ENCODE measurements around the gene TCF12. TPM values are rescaled to one million over a fixed set of nuclear protein-coding genes. Genes with fewer than 3 reads are reported as not detected.

Gene TCF12
- total and polyA plus RNA-seq, 2 of the 8 experiments (the other 6 are each of a cell fraction or from before 2014, with no cell fraction given) = 85.8 to 101 TPM

DNA sequence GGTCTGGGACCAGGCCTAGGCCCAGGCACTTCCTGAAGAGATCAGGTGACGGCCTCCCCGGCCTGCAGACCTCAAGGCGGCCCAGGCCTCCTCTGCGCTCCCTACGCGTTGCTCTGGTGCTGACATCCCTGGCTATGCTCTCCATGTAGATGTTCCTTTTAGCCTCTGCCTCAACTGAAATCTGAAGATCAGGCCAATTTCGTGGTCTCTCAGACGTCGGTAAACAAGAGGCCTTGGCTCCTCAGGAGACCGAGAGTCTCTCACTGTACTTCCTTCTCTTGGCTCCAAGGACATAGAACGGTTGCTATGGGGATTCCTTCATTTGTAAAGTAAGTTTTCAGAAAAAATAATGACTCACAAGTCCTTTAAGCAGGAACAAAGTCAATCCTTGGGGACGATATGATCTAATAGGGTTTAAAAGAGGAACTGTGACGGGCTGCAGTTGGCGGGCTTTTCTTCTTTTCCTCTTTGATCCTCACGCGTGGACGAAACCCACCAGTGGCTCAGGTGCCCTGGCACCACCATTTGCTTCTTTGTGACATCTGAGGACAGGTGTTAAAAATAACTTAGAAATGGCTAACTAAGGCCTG, 402.3 kb downstream of the TCF12 start:
- TF ChIP-seq POLR2A (IDR thresholded peaks at IDR 0.05; ENCODE audit: control extremely low read depth in 1 of 2, low read depth in 2 of 2, low read length in 2 of 2) = no peak
- TF ChIP-seq PHF8 (conservative IDR thresholded peaks at IDR 0.05; ENCODE audit: low read depth, low read length) = no peak
- no peak for TF ChIP-seq NANOG (IDR thresholded peaks at IDR 0.05; ENCODE audit: insufficient read depth, low read depth, low read length, poor library complexity, severe bottlenecking)
- ChIA-PET POLR2A (ENCODE audit: partially characterized antibody) (interaction anchor here (2.6 kb wide), 1 partner anchor 14 kb away, joined by 9 read pairs; no protein-coding TSS in a partner anchor), CTCF (ENCODE audit: partially characterized antibody) (interaction anchor here (1.1 to 2.9 kb wide), 2 partner anchors 14 to 20 kb away, joined by 3 to 13 read pairs; no protein-coding TSS in a partner anchor)
- Histone ChIP-seq H3K27me3 (replicated peaks in 1 of 4; ENCODE audit: control insufficient read depth in 3 of 4, extremely low read depth in 1 of 4, insufficient read depth in 3 of 4, low read length in 3 of 4) (no peaks in the 10 kb centered on the region), H3K4me3 (ENCODE audit: extremely low read depth in 1 of 4, insufficient read depth in 2 of 4, low read depth in 3 of 4, low read length in 4 of 4) (no peak overlapping the region), H3K4ac (replicated peaks; ENCODE audit: insufficient read length, low read depth, low read length) (no peak overlapping the region), H3K4me1 (replicated peaks in 1 of 4; ENCODE audit: control insufficient read depth in 3 of 4, insufficient read depth in 4 of 4, low read length in 3 of 4) (peaks cover 2 to 13% (median 5%) of the 10 kb centered on the region in 4 experiments; a peak in 6 of 7 replicates), H2BK120ac (replicated peaks; ENCODE audit: low read depth, low read length) (no peak overlapping the region), H2AFZ (ENCODE audit: low read length) (peak overlapping the region; percentile 41), H4K5ac (ENCODE audit: insufficient read length, low read depth, low read length) (no peak overlapping the region), H3K9ac (replicated peaks in 1 of 4; ENCODE audit: extremely low read depth in 1 of 4, low read depth in 3 of 4, low read length in 3 of 4) (no peak overlapping the region), H3K4me2 (ENCODE audit: insufficient read depth in 1 of 2, low read depth in 2 of 2, low read length in 2 of 2) (no peak overlapping the region), H4K20me1 (replicated peaks in 1 of 2; ENCODE audit: control insufficient read depth in 1 of 2, insufficient read depth in 2 of 2, low read length in 2 of 2) (peaks cover 0 to 2% of the 10 kb centered on the region in 2 experiments), H3K56ac (replicated peaks; ENCODE audit: insufficient read length, low read depth, low read length) (no peak overlapping the region), H2BK15ac (ENCODE audit: low read length) (no peak overlapping the region), H2BK20ac (ENCODE audit: low read length) (no peak overlapping the region), H3K79me1 (ENCODE audit: low read depth, low read length) (no peaks in the 10 kb centered on the region), H3K23me2 (ENCODE audit: low read depth, low read length) (no peaks in the 10 kb centered on the region), H4K91ac (replicated peaks; ENCODE audit: insufficient read length, low read length) (no peak overlapping the region), H3K23ac (ENCODE audit: insufficient read length) (no peak overlapping the region), H4K8ac (ENCODE audit: extremely low read depth, insufficient read depth, low read length) (peak overlapping the region; percentile 20; the same call in 1 of the 2 replicates), H2BK5ac (ENCODE audit: low read depth, low read length) (no peak overlapping the region), H3K14ac (ENCODE audit: insufficient read length) (no peak overlapping the region), H3K9me3 (ENCODE audit: insufficient read depth in 2 of 2, low read depth in 1 of 2, low read length in 1 of 2) (no peaks in the 10 kb centered on the region), H3K18ac (ENCODE audit: extremely low read depth, low read length) (no peak overlapping the region), H2BK12ac (ENCODE audit: low read depth, low read length) (no peak overlapping the region), H2AK5ac (ENCODE audit: low read depth, low read length) (no peak overlapping the region; the same call in 1 of the 2 replicates), H3K36me3 (ENCODE audit: control insufficient read depth in 2 of 4, insufficient read depth in 4 of 4, low read length in 3 of 4) (no peaks in the 10 kb centered on the region), H3K27ac (ENCODE audit: low read depth, low read length) (no peak overlapping the region), H3K79me2 (ENCODE audit: control insufficient read depth in 1 of 2, insufficient read depth in 2 of 2, low read length in 2 of 2) (no peaks in the 10 kb centered on the region)
- DNase-seq (ENCODE audit: low read depth in 1 of 2, low spot score in 2 of 2) (no peak), FAIRE-seq (no peak)
- WGBS, 2 experiments (ENCODE audit: extremely low coverage in 1 of 2, insufficient coverage in 1 of 2, insufficient read length in 1 of 2, insufficient replicate concordance in 2 of 2, low coverage in 1 of 2, low lambda C conversion rate in 2 of 2, missing lambda C conversion rate in 1 of 2) = 82% methylated on average over 17 of the region's 17 CpGs; no CpG with 5 or more reads in 1 of the 2 experiments
